Stimulated activated CD4-positive, alpha-beta T cell treated with anti-CD3 and anti-CD28 coated beads, Interleukin-4, amount 100 ng/mL, for 48 hours (primary cell): ENCODE data around the gene RAB31.
"Not testable (repeated sequence)": the region's sequence is repeated elsewhere in the genome, so short reads cannot be mapped to it uniquely, and the experiment has no call there.

ENCODE experiments used
- DNase-seq, 2 donors: peaks; one replicate each; pipeline ENCODE4 v3.0.0-alpha.2; 2020; ENCODE audit warnings: low read depth in 2 of 2

RAB31 gene, protein sequence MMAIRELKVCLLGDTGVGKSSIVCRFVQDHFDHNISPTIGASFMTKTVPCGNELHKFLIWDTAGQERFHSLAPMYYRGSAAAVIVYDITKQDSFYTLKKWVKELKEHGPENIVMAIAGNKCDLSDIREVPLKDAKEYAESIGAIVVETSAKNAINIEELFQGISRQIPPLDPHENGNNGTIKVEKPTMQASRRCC

GRCh38 chr18:9708057-9708433 is at the start of gene RAB31:
TSS of gene RAB31 (plus strand) at chr18:9708301. CDS start at chr18:9708406, 105 bp downstream.
- DNase-seq: no peak

GRCh38 chr18:9659499-9660375 is 48.4 kb upstream of the RAB31 start:
- DNase-seq: no peak

GRCh38 chr18:9661564-9661963 is 46.5 kb upstream of the RAB31 start:
- DNase-seq: no peak

DNA sequence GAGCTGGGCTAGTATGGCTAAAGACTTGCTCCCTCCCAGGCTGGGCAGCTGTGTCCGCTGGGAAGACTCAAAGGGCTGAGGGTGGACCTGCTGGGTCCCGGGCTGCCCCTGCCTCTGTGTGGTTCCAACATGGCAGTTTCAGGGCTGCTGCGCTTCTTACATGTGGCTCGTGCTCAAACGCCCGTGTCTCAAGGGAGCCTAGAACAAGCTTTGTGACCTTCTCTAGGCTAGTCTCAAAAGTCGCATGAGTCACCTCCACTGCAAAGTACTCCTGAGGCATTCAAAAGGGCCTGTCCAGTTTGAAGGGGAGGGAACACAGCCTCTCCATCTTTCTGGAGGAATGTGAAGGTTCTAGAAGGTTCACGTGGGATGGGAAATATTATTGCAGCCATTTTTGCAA is 44.7 kb upstream of the RAB31 start:
- no peak for DNase-seq

GRCh38 chr18:9665314-9665713 is 42.8 kb upstream of the RAB31 start:
- no peak for DNase-seq

GRCh38 chr18:9666548-9666947 is 41.6 kb upstream of the RAB31 start:
- no peak for DNase-seq

DNA sequence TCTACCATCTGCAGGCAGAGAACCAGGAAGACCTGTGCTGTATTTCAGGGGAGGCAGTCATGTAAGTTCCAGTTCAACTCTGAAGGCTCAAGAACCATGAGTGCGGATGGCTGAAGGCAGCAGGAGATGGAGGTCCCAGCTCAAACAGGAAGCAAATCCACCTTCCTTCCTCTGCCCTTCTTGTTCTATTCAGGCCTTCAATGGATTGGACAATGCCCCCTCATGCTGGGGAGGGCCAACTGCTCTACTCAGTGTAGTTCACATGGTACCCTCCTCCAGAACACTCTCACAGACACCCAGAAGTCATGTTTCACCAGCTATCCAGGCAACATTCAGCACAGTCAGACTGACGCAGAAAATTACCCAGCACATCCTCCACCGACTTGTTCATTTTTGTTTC is 39.1 kb upstream of the RAB31 start:
- no peak for DNase-seq

DNA sequence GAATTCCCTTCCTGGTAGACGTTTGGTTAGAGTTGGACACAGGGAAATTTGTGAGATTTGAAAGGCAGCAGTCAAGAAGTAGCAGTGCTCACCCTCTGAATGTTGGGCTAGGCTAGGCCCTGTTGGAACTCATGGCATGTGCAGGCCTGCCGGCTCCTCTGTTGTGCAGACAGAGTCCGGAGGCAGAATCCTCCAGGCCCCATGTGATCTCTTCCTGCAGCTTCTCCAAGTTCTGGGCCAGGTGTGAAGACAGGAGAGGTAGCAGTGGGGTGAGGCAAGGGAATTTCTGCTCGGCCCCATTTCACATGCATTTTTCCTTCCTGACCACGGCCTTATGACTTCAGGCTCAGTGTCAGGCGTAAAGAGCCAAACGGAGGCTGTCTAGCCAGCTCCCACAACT is 36.9 kb upstream of the RAB31 start:
- DNase-seq: no peak

- DNase-seq: peak; percentile 7
Observed at GRCh38 chr18:9673296-9674251, 34.5 kb upstream of the RAB31 start.

- DNase-seq: not testable (repeated sequence)
Observed at GRCh38 chr18:9678216-9678615, 29.9 kb upstream of the RAB31 start.

DNA sequence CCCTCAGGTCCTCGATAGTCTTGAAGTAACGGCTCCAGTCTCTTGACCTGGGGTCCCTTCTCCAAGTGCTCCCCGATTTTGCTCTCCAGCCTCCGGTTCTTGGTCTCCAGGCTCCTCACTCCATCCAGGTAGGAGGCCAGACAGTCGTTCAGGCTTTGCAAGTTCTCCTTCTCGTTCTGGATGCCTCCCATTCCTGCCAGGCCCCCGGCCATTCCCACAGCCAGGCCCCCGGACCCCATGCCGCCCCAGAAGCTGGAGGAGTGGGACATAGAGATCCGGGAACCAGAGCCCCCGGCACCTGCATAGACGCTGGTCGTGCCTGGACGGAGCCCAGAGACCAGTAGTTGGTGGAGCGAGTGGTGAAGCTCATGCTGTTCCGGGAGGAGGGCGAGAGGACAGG is 29.0 kb upstream of the RAB31 start:
- DNase-seq: no peak

GRCh38 chr18:9681217-9681616 is 26.9 kb upstream of the RAB31 start:
- no peak for DNase-seq

DNA sequence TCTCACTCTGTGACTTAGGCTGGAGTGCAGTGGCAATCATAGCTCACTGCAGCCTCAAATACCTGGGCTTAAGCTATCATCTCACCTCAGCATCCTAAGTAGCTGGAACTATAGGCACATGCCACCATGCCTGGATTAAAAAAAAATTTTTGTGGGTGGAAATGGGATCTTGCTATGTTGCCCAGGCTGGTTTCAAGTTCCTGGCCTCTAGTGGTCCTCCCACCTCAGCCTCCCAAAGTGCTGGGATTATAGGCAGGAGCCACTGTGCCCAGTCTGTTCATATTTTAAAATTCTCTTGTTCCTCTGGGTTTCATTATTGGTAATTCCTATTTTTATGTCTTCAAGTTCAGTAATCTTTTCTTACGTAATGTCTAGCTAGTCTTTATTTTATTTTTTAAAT is 25.5 kb upstream of the RAB31 start:
- DNase-seq: no peak

DNA sequence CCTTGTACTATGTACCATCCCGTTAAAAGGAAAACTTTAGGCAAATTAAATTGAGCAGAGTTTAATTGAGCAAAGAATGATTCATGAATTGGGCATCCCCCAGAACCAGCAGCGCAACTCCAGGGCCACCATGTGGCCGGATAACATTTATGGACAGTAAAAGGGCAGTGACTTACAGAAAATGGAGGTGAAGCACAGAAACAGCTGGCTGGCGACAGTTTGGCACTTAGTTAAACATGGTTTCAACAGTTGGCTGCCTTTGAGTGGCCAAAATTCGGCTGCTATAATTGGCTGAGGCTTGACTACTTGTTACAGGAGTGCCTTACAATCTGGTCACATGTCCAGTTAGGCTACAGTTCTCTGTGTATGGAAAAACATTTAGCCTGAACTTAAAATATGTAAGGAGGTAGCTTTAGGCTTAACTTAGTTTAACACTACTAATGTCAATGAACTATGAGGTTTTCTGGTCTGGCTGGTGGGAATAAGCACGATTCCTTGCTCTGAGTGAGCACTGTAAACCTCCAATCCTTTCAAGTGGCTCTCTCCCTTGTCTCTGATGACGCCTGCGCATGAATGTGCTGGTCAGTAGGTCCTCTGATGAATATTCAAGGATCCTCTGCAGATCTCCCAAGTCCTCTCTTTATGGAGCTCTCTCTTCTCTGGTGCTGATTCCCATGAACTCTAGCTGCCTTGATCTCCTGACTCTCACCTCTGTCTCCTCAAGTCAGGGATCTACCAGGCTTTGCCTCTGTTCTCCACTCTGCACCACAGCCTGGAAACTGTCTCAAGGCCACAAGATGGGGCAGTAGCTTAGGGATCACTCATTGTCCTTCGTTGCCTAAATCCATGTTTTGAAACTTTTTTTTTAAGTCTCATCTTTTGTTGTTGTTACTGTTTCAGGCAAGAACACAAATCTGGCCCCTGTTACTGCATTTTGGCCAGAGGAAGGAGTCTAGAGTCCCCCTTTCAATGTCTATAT is 24.4 kb upstream of the RAB31 start:
- no peak for DNase-seq

- DNase-seq: no peak
Observed at GRCh38 chr18:9684881-9685614, 23.1 kb upstream of the RAB31 start.

DNA sequence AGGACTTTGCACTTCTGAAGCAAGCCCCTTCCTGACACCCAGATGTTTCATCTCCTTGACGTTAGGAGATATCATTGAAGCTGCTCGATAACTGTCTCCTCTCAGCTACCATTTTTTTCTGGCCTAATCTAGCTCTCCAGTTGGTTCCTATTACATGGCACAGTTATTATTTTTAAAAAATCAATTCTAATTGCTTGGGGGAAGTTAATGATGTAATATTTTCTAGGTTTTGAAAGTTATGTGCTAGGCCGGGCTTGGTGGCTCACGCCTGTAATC is 22.5 kb upstream of the RAB31 start:
- no peak for DNase-seq

DNA sequence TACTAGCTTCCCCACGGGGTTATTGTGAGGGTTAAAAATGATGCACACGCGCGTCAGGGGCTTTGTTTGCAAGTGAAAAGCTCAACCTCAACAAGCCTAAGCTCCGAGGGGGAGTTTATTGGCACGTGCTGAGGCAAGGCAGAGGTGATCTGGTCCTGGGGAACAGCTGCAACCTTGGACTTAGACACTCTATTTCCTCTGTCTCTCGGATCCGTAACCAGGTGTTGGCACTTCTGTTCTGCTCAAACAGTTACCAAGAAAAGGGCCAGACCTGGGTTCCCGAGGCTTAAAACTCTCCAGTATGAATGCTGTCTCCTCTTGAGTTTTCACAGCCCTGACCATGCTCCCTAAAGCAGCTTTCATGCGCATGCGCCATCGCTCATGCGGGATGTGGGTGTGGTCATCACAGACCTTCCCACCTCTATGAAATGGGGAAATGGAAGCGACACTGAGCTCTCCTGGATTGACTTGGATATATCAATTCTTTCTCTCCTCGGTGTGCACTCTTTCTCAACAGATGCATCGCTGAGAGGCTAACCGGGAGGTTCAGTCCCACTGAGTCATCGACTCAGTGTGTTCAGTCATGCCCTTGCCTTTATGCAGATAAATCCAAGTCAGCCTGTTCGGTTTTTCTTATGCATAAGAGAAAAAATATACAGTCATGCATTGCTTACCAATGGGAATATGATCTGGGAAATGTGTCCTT is 19.9 kb upstream of the RAB31 start:
- DNase-seq: no peak

GRCh38 chr18:9689253-9689652 is 18.8 kb upstream of the RAB31 start:
- DNase-seq: no peak

DNA sequence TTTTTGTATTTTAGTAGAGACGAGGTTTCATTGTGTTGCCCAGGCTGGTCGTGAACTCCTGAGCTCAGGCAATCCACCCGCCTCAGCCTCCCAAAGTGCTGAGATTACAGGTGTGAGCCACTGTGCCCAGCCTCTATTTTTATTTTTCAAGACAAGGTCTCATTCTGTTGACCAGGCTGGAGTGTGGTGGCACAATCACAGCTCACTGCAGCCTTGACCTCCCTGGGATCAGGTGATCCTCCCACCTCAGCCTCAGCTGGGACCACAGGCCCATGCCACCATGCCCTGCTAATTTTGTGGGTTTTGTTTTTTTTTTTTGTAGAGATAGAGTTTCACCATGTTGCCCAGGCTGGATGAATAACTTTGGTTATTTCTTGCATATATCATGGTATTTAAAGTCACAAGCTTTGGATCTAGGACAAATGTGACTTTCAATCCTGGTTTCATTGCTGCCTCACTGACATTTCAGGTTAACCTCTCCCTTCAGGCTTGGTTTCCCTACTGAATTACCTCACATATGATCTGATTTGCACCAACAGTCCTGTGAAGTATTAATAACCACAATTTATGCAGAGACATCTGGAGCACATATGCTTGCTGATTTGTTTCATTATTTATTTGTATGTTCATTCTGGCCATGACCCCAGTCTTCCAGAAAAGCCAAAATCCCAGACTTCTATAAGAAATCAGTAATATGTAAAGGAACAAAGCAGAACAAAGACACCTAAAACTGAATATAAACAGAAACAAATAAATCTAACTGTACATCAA is 17.5 kb upstream of the RAB31 start:
- no peak for DNase-seq
